Stimulated activated CD4-positive, alpha-beta T cell treated with anti-CD3 and anti-CD28 coated beads, Interleukin-4, amount 100 ng/mL, for 24 hours (primary cell): ENCODE measurements around the gene TRIM51G.
"Not testable (repeated sequence)": the region's sequence is repeated elsewhere in the genome, so short reads cannot be mapped to it uniquely, and the experiment has no call there.

Source experiments
- DNase-seq: peaks from one replicate; pipeline ENCODE4 v3.0.0-alpha.2; 2020

TRIM51G gene, protein sequence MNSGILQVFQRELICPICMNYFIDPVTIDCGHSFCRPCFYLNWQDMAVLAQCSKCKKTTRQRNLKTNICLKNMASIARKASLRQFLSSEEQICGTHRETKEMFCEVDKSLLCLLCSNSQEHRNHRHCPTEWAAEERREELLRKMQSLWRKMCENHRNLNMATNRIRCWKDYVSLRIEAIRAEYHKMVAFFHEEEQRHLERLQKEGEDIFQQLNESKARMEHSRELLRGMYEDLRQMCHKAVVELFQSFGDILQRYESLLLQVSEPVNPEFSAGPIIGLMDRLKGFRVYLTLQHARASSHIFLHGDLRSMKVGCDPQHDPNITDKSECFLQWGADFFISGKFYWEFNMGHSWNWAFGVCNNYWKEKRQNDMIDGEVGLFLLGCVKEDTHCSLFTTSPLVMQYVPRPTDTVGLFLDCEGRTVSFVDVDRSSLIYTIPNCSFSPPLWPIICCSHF

DNA sequence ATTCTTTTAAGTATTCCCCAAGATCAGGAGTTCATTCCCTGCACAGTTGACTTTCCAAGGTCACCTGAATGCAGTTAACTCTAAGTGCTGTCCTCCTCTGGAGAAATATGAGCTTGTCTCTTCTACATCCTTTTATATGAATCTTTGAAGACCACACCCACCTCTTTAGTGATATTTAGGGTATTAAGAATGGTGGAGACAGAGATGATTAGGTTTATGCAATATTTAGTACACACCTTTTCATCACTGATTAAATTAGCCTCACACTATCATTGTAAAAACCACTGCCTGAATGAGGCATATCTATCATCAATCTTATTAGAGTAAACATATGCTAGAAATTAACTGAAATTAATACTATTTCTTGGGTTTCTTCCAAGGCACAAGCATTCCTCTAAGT lies at the start of gene TRIM51G:
TRIM51G (minus strand) TSS at position 101 of the 400 bp plus-strand sequence. CDS start 2,190 bp downstream, outside the sequence.
- DNase-seq = not testable (repeated sequence)

DNA sequence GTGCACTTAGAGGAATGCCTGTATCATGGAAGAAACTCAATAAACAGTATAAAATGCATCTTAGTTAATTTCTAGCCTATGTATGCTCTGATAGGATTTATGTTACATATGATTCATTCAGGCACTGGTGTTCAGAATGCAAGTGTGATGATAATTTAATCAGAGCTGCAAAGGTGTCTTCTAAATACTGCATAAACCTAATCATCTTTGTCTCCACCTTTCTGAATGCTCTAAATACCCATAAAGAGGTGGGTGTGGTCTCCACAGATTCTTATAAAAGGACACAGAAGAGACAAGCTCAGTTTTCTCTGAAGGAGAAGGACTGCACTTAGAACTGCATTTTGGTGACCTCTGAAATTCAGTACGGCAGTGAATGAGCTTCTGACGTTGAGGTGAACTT lies 44.8 kb upstream of the TRIM51G start, which contains the start of gene TRIM49B:
TRIM49B (plus strand) TSS at position 301 of the 400 bp plus-strand sequence. CDS start 2,777 bp downstream, outside the sequence.
- not testable (repeated sequence) for DNase-seq

DNA sequence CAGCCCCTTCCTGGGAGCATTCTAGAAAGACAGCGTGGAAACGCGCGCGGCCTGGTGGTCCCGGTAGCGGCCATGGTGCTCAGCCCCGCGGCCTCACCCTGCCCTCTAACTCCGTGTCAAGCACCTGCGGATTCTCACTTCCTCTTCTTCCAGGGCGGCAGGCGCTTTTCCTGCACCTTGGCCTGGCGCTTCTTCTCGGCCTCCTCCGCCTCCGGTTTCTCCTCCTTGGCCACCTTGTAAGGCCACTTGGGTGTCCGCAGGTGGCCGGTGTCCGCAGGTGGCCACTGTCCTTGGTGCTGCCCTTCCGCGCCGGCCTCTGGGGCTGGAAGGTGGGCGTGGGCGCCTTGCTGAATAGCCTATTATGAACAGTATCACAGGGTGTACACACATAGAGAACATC lies 15.1 kb downstream of the TRIM51G start:
- not testable (repeated sequence) for DNase-seq

DNA sequence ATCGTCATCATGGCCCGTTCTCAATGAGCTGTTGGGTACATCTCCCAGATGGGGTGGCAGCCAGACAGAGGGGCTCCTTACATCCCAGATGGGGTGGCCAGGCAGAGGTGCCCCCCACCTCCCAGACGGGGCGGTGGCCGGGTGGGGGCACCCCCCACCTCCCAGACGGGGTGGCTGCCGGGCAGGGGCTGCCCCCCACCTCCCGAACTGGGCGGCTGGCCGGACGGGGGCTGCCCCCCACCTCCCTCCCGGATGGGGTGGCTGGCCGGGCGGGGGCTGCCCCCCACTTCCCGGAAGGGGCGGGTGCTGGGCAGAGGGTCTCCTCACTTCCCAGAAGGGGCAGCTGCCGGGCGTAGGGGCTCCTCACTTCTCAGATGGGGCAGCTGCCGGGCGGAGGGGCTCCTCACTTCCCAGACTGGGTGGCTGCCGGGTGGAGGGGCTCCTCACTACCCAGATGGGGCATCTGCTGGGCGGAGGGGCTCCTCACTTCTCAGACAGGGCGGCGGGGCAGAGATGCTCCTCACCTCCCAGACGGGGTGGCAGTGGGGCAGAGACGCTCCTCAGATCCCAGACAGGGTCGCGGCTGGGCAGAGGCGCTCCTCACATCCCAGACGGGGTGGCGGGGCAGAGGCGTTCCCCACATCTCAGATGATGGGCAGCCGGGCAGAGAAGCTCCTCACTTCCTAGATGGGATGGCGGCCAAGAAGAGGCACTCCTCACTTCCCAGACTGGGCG lies 28.2 kb downstream of the TRIM51G start:
- not testable (repeated sequence) for DNase-seq

DNA sequence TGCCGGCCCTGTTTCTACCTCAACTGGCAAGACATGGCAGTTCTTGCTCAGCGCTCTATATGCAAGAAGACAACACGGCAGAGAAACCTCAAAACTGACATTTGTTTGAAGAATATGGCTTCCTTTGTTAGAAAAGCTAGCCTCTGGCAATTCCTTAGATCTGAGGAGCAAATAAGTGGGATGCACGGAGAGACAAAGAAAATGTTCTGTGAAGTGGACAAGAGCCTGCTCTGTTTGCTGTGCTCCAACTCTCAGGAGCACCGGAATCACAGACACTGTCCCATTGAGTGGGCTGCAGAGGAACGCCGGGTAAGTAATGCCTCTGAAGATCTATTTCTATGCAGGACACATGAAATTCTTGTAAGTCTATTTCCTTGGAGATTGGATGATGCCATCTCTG lies 37.9 kb downstream of the TRIM51G start:
- not testable (repeated sequence) for DNase-seq
